ENCODE results near the gene SMIM29.

The SMIM29 gene

DNA sequence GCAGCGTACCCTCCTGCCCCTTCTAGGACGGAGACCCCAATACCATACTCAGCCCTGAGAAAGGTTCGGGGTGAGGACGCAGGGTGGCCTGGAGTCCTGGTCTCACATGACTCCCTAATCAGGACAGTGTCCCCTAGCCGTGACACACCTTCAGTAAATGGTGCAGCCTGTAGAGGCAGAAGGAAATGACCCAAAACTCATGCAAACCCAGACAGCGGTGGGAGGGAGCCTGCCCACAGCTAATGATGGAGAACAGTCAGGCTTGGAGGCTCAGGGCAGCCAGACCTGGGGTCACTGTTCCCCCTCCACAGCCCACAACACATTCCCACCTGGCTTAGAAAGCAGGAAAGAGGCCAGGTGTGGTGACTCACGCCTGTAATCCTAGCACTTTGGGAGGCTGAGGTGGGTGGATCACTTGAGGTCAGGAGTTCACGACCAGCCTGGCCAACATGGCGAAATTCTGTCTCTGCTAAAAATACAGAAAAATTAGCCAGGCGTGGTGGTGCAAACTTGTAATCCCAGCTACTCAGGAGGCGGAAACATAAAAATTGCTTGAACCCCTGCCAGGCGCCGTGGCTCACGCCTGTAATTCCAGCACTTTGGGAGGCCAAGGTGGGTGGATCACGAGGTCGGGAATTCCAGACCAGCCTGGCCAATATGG, 20.9 kb downstream of the SMIM29 start:
- no peak for DNase-seq (ENCODE audit: low read depth in 2 of 2, low spot score in 1 of 2)

GRCh38 chr6:34226731-34227586, 21.8 kb downstream of the SMIM29 start:
- DNase-seq (ENCODE audit: low read depth in 2 of 2, low spot score in 1 of 2): no peak

DNA sequence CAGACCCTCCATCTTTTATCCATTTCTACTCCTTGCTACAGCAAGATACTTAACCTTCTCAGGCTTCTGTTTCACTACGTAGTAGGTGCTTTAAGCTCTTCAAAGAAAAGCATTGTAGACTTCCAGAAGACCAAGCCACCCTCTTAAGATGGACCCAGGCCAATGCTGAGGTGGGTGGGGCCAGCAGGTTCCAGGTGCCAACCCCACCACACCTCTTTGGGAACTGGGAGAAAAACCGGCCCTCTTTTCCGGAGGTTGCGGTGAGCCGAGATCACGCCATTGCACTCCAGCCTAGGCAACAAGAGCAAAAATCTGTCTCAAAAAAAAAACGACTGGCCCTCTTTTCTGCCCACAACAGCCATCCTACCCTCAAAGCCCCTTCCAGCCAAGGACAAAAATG, 22.7 kb downstream of the SMIM29 start:
- DNase-seq (ENCODE audit: low read depth in 2 of 2, low spot score in 1 of 2): no peak

GRCh38 chr6:34225551-34225950, 23.3 kb downstream of the SMIM29 start:
- no peak for DNase-seq (ENCODE audit: low read depth in 2 of 2, low spot score in 1 of 2)

DNA sequence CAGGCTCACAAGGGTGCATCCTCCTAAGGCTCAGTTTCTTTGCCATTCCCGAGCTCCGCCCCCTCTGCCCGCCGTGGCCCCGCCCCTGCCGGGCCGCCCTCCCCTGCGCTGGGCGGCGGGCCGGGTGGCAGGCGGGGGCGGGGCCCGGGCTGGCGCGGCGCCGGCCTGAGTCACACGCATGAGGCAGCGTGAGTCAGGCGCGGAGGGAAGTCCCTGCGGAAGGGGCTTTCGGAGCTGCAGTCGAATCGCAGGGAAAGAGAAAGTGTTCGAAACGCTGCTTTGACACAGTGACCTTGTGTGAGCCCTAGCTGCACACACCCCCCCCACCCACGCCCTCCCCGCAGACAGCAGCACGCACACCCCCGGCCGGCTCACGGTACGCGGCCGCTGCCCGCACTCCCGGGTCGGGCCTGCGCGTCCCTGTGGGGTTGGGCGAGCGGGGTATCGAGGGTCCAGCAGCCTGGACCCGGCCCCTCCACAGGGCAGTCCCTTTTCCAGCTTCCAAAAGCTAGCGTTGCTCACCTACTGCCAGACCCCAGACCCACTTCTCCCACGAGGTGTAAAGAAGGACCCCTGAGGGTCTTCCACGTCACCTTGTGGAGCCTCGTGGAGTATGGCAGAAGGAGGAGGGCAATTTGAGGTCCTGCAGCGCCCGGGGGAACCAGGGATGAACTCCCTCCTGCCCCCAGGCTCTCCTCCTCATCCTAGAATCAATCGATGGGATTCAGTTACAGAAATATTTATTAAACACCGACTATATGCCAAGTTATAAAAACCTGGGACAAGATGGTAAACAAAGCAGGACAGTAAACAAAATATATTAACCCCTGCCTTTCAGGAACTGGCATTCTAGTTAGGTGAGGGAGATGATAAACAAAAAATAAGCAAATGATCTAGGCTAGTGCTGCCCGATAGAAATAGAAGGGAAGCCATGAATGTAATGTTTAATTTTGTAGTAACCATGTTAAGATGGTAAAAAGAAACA, 24.6 kb downstream of the SMIM29 start:
- DNase-seq (ENCODE audit: low read depth in 2 of 2, low spot score in 1 of 2): peak; percentile 75 to 90

DNA sequence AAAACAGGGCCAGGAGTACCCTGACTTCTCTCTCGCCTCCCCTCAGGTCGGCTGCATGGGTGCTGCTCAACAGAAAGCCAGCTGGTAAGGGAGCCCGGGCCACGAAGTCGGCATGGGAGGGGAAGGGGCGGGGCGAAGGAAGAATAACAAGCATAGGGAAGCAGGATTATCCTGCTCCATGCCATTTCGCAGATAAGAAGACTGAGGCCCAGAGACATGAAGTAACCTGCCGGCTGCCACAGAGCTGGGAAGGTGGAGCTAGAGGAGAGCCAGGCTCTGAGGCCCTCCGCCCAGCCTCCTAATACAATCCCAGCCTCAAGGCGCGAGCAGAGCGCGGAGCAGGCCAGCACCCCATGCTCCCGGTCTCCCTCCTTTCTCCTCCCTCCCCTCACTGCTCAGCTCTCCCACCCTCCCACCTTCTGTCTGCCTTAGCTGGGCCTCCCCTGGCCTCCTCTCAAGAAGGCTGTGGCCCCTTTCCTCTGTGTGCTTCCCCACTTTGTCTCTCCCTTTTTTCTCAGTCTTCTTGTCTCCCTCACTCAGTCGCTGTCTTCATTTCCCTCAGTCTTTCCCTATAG, 25.3 kb downstream of the SMIM29 start:
- no peak for DNase-seq (ENCODE audit: low read depth in 2 of 2, low spot score in 1 of 2)

DNA sequence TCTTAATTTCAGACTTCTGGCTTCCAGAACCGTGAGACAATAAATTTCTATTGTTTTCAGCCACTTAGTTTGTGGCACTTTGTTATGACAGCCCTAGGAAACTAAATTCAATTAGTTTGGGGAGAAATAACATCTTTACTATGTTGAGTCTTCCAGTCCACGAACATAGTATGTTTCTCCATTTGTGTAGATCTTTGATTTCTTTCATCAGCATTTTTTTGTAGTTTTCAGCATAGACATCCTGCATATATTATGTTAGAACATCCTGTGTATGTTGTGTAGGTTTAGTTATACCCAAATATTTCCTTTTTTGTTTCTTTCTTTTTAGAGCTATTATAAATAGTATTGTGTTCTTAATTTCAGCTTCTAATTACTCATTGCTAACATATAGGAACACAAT, 30.1 kb downstream of the SMIM29 start:
- DNase-seq (ENCODE audit: low read depth in 2 of 2, low spot score in 1 of 2): no peak

DNA sequence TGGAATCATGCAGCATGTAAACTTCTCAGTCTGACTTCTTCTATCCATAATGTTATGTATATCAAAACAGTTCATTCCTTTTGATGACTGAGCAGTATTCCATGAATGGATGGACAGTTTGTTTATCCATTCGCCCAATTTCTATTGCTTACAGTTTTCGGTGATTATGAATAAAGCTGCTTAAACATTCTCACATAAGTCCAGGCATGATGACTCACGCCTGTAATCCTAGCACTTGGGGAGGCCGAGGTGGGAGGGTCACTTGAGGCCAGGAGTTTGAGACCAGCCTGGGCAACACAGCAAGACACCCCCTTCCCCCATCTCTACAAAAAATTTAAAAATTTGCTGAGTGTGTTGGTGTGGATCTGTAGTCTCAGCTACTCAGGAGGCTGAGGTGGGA, 35.0 kb downstream of the SMIM29 start:
- no peak for DNase-seq (ENCODE audit: low read depth in 2 of 2, low spot score in 1 of 2)

DNA sequence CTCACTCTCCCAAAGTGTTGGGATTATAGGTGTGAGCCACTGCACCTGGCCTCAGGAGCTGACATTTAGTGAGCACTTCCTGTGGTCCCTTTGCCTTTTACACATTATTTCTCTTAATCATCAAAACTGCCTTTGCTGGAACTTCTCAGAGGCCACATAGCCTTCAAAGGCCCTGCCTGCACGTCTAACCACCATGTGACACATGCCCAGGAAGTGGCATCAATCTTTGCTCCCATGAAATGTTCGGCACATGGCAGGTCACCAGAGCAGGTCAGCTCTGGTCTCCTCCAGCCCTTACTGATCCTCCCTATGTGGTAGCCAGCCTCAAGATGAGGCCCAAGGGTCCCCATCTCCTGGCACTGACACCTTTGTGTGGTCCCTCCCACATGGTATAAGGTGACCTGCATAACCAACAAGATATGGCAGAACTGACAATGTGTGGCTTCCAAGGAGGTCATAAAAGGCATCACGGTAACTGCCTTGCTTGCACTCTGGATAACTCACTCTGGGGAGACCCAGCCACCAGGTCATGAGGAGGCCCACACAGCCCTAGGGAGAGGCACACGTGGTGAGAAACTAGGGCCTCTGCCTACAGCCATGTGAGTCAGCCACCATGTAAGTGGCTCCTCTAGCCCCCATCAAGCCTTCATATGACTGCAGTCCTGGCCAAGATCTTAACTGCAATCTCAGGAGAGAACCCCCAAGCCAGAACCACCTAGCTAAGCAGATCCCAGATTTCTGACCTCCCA, 40.9 kb downstream of the SMIM29 start:
- DNase-seq (ENCODE audit: low read depth in 2 of 2, low spot score in 1 of 2): no peak

DNA sequence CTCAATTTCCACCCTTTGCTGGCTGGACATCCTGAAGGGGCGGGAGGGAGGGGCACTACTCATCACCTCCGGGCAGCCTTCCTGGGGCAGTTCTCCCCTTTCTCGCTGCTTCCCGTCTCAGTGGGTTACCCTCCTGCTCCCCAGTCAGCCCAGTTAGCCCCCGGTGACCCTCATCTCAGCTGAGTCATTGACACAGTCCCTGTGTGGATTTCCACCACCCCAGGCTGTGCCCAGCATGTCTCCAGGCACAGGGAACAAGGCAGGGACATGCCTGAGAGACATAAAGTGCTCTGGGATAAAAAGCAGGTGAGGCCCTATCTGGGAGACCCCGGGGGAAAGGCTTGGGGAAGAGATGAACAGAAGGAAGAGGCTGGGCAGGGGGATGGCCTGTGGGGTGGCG, 42.1 kb downstream of the SMIM29 start:
- DNase-seq (ENCODE audit: low read depth in 2 of 2, low spot score in 1 of 2): no peak

DNA sequence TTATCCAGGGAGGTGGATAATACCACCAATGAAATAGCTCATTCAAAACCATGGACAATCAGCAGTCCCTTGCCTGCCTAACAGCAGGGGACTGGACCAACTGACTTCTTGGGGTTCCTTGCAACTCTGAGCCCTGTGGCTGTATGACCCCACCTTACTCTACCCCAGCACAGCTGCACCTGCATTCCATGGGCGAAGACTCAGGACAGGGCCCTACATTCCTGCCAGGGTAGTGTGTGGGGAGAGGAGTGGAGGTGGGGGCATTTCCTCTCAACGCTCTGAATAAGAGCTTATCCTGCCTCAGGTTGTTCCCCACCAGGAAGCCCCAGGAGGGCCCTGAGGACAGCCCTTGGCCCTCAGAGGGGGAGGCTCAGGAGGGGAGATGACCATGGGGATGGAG, 42.9 kb downstream of the SMIM29 start:
- DNase-seq (ENCODE audit: low read depth in 2 of 2, low spot score in 1 of 2): no peak

- DNase-seq (ENCODE audit: low read depth in 2 of 2, low spot score in 1 of 2): no peak
Observed at GRCh38 chr6:34205466-34205865, 43.3 kb downstream of the SMIM29 start.

DNA sequence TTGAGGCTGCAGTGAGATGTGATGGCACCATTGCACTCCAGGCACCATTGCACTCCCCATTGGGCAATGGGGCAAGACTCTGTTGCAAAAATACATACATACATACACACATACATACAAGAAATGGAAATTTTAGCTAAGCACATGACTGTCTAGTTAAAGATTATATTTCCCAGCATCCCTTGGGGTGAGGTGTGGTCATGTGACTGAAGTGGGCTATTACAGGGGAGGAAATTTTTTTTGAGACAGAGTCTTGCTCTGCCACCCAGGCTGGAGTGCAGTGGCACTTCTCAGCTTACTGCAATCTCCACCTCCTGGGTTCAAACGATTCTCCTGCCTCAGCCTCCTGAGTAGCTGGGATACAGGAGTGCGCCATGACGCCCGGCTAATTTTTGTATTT, 44.1 kb downstream of the SMIM29 start:
- DNase-seq (ENCODE audit: low read depth in 2 of 2, low spot score in 1 of 2): no peak

GRCh38 chr6:34202329-34203201, 46.2 kb downstream of the SMIM29 start:
- DNase-seq (ENCODE audit: low read depth in 2 of 2, low spot score in 1 of 2): no peak

GRCh38 chr6:34201455-34202107, 47.2 kb downstream of the SMIM29 start:
- no peak for DNase-seq (ENCODE audit: low read depth in 2 of 2, low spot score in 1 of 2)

DNA sequence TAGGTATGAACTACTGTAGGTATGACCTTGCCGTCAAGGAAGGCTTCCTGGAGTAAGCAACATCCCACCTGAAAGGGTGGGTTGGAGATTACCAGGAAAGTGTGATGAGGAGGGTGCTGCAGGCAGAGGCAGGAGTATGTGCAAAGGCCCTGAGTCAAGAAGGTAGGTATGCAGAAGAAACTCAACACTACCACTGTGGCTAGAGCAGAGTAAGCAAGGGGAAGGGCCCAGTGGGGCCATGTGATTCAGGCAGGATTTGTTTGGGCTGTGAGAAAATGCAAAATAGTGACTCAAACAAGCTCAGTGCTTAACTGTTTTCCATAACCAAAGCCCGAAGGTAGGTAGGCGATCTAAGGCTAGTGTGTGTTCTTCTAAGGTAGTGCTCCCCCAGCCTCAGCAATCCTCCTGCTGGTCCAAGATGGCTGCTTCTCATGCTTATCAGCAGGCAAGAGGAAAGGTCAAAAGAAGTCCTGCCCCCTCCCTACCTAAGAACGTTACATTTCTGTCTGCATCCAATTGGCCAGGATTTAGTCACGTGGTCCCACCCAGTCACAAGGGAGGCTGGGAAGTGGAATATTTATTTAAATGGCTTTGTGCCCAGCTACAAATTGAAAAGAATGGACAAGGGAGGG, 48.4 kb downstream of the SMIM29 start:
- DNase-seq (ENCODE audit: low read depth in 2 of 2, low spot score in 1 of 2): no peak

- DNase-seq (ENCODE audit: low read depth in 2 of 2, low spot score in 1 of 2): no peak
Observed at GRCh38 chr6:34196833-34197195, 52.0 kb downstream of the SMIM29 start.
